ENCODE results near the gene SRCAP.

The SRCAP gene

DNA sequence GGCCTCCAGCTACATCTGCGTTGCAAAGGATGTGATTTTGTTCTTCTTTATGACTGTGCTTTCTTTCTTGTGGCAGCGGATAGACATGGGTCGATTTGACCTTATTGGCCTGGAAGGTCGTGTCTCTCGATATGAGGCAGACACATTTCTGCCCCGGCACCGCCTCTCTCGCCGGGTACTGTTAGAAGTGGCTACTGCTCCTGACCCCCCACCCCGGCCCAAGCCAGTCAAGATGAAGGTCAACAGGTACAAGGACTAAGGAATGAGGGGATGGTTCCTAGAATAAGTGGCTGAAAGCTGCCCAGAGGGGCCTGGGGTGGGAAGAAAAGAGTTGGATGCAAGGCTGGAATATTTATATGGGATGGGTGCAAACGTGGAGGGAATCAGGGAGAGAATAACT is 21.1 kb downstream of the SRCAP start:
- H3K9me3 ChIP-seq: no peaks in the 10 kb centered on the region
- DNase-seq: peak in 1 of 2 donors; percentile 51
- no peaks in the 10 kb centered on the region for H3K4me1 ChIP-seq
- no peaks in the 10 kb centered on the region for H3K27me3 ChIP-seq
- H3K36me3 ChIP-seq: peaks cover 87 to 100% (median 94%) of the 10 kb centered on the region in 3 donors
- no peak overlapping the region for H3K4me3 ChIP-seq
- TF ChIP-seq, protein P1, sequence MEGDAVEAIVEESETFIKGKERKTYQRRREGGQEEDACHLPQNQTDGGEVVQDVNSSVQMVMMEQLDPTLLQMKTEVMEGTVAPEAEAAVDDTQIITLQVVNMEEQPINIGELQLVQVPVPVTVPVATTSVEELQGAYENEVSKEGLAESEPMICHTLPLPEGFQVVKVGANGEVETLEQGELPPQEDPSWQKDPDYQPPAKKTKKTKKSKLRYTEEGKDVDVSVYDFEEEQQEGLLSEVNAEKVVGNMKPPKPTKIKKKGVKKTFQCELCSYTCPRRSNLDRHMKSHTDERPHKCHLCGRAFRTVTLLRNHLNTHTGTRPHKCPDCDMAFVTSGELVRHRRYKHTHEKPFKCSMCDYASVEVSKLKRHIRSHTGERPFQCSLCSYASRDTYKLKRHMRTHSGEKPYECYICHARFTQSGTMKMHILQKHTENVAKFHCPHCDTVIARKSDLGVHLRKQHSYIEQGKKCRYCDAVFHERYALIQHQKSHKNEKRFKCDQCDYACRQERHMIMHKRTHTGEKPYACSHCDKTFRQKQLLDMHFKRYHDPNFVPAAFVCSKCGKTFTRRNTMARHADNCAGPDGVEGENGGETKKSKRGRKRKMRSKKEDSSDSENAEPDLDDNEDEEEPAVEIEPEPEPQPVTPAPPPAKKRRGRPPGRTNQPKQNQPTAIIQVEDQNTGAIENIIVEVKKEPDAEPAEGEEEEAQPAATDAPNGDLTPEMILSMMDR (IDR thresholded peaks at IDR 0.05): no peak
- no peak overlapping the region for H3K27ac ChIP-seq
- intact Hi-C loops (cut with DNase I; ENCODE audit: low total_unique reads): no loop called here

GRCh38 chr16:30720694-30721093 is 21.7 kb downstream of the SRCAP start:
- DNase-seq: peak in 1 of 2 donors; percentile 49
- H3K9me3 ChIP-seq: no peaks in the 10 kb centered on the region
- intact Hi-C loops (cut with DNase I; ENCODE audit: low total_unique reads): no loop called here
- H3K36me3 ChIP-seq: peaks cover 84 to 100% (median 94%) of the 10 kb centered on the region in 3 donors
- H3K4me3 ChIP-seq: no peak overlapping the region
- no peak overlapping the region for H3K27ac ChIP-seq
- H3K27me3 ChIP-seq: no peaks in the 10 kb centered on the region
- no peaks in the 10 kb centered on the region for H3K4me1 ChIP-seq
- TF ChIP-seq, protein P1 (IDR thresholded peaks at IDR 0.05): no peak

DNA sequence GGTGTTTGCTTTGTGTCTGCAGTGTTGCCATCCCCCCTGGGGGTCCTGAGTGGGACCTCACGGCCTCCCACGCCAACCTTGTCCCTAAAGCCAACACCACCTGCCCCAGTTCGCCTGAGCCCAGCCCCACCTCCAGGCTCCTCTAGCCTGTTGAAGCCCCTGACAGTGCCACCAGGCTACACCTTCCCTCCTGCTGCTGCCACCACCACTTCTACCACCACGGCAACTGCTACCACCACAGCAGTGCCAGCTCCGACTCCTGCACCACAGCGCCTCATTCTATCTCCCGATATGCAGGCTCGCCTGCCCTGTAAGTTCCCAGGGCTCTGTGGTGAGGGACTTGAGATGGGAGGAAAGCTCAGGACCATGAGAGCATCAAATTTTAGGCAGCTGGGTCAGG is 22.2 kb downstream of the SRCAP start:
- H3K4me3 ChIP-seq: no peak overlapping the region
- no peaks in the 10 kb centered on the region for H3K9me3 ChIP-seq
- no peak overlapping the region for H3K27ac ChIP-seq
- peaks cover 82 to 100% (median 92%) of the 10 kb centered on the region in 3 donors for H3K36me3 ChIP-seq
- TF ChIP-seq, protein P1 (IDR thresholded peaks at IDR 0.05): no peak
- no peaks in the 10 kb centered on the region for H3K27me3 ChIP-seq
- intact Hi-C loops (cut with DNase I; ENCODE audit: low total_unique reads): no loop called here
- DNase-seq: peak in 1 of 2 donors; percentile 38
- H3K4me1 ChIP-seq: no peaks in the 10 kb centered on the region

DNA sequence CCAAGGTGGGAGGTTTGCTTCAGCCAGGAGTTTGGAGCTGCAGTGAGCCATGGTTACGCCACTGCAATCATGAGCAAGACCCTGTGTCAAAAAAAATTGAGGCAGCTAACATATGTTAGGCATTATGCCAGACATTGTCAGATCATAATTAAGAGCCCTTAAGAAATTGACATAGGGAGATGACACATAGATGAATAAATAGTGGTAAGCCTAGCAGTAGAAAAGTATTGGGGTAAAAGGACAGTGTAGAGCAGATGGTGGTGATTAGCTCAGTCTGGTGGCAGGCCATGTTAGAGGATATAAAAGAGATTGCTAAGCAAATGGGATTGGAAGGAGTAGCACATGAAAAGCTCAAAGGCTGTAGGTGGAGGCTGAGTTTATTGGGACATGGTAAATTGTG is 22.6 kb downstream of the SRCAP start:
- H3K9me3 ChIP-seq: no peaks in the 10 kb centered on the region
- TF ChIP-seq, protein P1 (IDR thresholded peaks at IDR 0.05): no peak
- intact Hi-C loops (cut with DNase I; ENCODE audit: low total_unique reads): no loop called here
- H3K27me3 ChIP-seq: no peaks in the 10 kb centered on the region
- no peak for DNase-seq
- no peaks in the 10 kb centered on the region for H3K4me1 ChIP-seq
- peaks cover 82 to 100% (median 92%) of the 10 kb centered on the region in 3 donors for H3K36me3 ChIP-seq
- H3K27ac ChIP-seq: no peak overlapping the region
- no peak overlapping the region for H3K4me3 ChIP-seq

DNA sequence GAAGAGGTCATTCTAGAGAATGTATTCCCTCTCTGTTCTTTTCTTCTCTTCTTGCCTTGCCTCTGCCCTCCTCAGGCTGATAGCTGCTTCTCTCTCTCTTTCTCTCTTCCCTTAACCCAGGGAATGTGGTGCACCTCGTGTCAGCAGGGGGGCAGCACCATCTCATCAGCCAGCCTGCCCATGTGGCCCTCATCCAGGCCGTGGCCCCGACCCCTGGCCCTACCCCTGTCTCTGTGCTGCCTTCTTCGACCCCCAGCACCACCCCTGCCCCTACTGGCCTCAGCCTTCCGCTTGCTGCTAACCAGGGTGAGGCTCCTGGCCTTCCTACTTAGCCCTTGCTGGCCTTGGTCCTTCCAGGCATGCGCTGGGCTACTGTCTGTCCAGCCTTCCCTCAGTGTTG is 23.5 kb downstream of the SRCAP start:
- Histone ChIP-seq H3K27ac (no peak overlapping the region), H3K27me3 (no peaks in the 10 kb centered on the region), H3K36me3 (peaks cover 81 to 100% (median 93%) of the 10 kb centered on the region in 3 donors), H3K4me1 (no peaks in the 10 kb centered on the region), H3K4me3 (no peak overlapping the region), H3K9me3 (no peaks in the 10 kb centered on the region)
- DNase-seq: peak in 1 of 2 donors; percentile 28
- TF ChIP-seq, protein P1 (IDR thresholded peaks at IDR 0.05): no peak
- intact Hi-C loops (cut with DNase I; ENCODE audit: low total_unique reads): no loop called here

DNA sequence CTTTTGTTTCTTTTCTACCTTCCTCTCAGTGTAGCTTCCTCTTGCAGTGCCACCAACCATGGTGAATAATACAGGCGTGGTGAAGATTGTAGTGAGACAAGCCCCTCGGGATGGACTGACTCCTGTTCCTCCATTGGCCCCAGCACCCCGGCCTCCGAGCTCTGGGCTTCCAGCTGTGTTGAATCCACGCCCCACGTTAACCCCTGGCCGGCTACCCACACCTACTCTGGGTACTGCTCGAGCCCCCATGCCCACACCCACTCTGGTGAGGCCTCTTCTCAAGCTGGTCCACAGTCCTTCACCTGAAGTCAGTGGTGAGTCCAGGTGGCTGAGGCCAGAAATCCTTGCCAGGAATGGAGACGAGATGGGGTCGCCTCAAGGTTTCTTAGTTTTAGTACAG is 23.9 kb downstream of the SRCAP start:
- peak in 1 of 2 donors; percentile 63 for DNase-seq
- peaks cover 80 to 100% (median 90%) of the 10 kb centered on the region in 3 donors for H3K36me3 ChIP-seq
- intact Hi-C loops (cut with DNase I; ENCODE audit: low total_unique reads): no loop called here

More for the DNA sequence above, 23.9 kb downstream of the SRCAP start:
- H3K4me3 ChIP-seq: no peak overlapping the region
- H3K27ac ChIP-seq: no peak overlapping the region
- no peaks in the 10 kb centered on the region for H3K9me3 ChIP-seq
- TF ChIP-seq, protein P1 (IDR thresholded peaks at IDR 0.05): no peak
- H3K4me1 ChIP-seq: no peaks in the 10 kb centered on the region
- H3K27me3 ChIP-seq: no peaks in the 10 kb centered on the region

All from tibial artery (tissue), 4 donors.